Smooth muscle cell (in vitro differentiated cells): ENCODE measurements around the gene YOD1. TPM values are rescaled to one million over a fixed set of nuclear protein-coding genes. Genes with fewer than 3 reads are reported as not detected.
A peak's percentile ranks its signal among the peaks of the same experiment; 100 is the strongest.

Experiments
- DNase-seq: peaks from one replicate; lab custom pipeline; 2025; ENCODE audit not compliant: unreplicated experiment; lab: John Stamatoyannopoulos, UW
- H2AFZ ChIP-seq: fragments of 200-600 bp; sonication (generic); 2 replicates; pipeline ENCODE4 v1.6.0; 2016; ENCODE audit warnings: antibody characterized with exemption, low read depth, mild to moderate bottlenecking
- H3F3A ChIP-seq: fragments of 200-600 bp; sonication (generic); 2 replicates; pipeline ENCODE4 v1.6.0; 2017; ENCODE audit warnings: antibody characterized with exemption, low read depth
- H3K27ac ChIP-seq: fragments of 200-600 bp; sonication (generic); 2 replicates; pipeline ENCODE4 v1.5.1; 2016; ENCODE audit warnings: low read depth, mild to moderate bottlenecking
- H3K27me3 ChIP-seq: fragments of 200-600 bp; sonication (generic); 2 replicates; pipeline ENCODE4 v1.6.1; 2016; ENCODE audit warnings: low read depth, mild to moderate bottlenecking
- H3K36me3 ChIP-seq: fragments of 200-600 bp; sonication (generic); 2 replicates; pipeline ENCODE4 v1.5.1; 2016; ENCODE audit warnings: low read depth
- H3K4me1 ChIP-seq: fragments of 200-600 bp; sonication (generic); 2 replicates; pipeline ENCODE4 v1.5.1; 2016; ENCODE audit warnings: low read depth
- H3K4me2 ChIP-seq: fragments of 200-600 bp; sonication (generic); 2 replicates; pipeline ENCODE4 v1.6.0; 2016; ENCODE audit warnings: mild to moderate bottlenecking
- H3K4me3 ChIP-seq: fragments of 200-600 bp; sonication (generic); 2 replicates; pipeline ENCODE4 v1.5.1; 2016; ENCODE audit warnings: mild to moderate bottlenecking
- H3K79me2 ChIP-seq: fragments of 200-600 bp; sonication (generic); 2 replicates; pipeline ENCODE4 v1.6.0; 2016; ENCODE audit warnings: low read depth, mild to moderate bottlenecking
- H3K9ac ChIP-seq: fragments of 200-600 bp; sonication (generic); 2 replicates; pipeline ENCODE4 v1.6.0; 2016; ENCODE audit warnings: low read depth
- H3K9me3 ChIP-seq: fragments of 200-600 bp; sonication (generic); replicated peaks from 2 replicates; pipeline ENCODE4 v1.5.1; 2016; ENCODE audit warnings: low read depth
- H4K20me1 ChIP-seq: fragments of 200-600 bp; sonication (generic); 2 replicates; pipeline ENCODE4 v1.6.0; 2016; ENCODE audit warnings: low read depth
- CTCF ChIP-seq: fragments of 200-600 bp; sonication (generic); IDR thresholded peaks from 2 replicates; pipeline ENCODE4 v1.5.1; 2017; ENCODE audit warnings: borderline replicate concordance, mild to moderate bottlenecking, antibody characterized with exemption; ENCODE audit not compliant: insufficient read depth, poor library complexity, severe bottlenecking
- WGBS: methylation state at CpG from one replicate; pipeline ENCODE4 v1.1.7; 2016; ENCODE audit warnings: low lambda C conversion rate; 5-methylcytosine and 5-hydroxymethylcytosine counted together
- polyA plus RNA-seq: library from polyadenylated mRNA; unstranded; fragments of >200 nt; fragmentation: Nextera tagmentation; extraction: Ambion mirVana; gene quantifications from 2 replicates; pipeline ENCODE4 v1.2.1, GENCODE V29; 2016
- total RNA-seq: library from RNA; depleted of rRNA; stranded (reverse); fragments of >200 nt; gene quantifications from 2 replicates; pipeline ENCODE4 v1.2.3, GENCODE V29; 2014

The YOD1 gene
- total and polyA plus RNA-seq, 2 experiments from 2014 or later: 3.8 to 31.9 TPM

DNA sequence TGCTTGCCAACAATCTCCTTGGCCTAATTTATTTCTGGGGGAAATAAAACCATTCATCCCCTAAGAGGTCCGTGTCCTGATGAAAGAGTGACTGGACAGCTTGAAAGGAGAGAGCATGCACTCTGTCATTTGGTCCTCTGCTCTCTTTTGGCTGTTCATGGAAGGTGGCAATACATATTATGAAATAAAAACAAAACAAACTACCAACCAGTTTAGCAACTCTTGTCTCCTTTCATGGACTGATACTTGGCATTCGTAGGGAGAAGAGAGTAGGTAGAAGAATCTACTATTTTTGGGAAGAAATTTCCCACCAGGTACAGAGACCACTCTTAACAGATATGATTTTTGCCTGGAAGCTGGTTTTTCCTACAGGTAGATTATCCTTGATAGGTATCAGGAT lies 17.7 kb downstream of the YOD1 start:
- 72% methylated on average over 2 of the region's 2 CpGs for WGBS
- H3K36me3 ChIP-seq: no peaks in the 10 kb centered on the region
- DNase-seq: no peak
- no peaks in the 10 kb centered on the region for H3K27me3 ChIP-seq
- H3K9ac ChIP-seq: no peak overlapping the region
- H3F3A ChIP-seq: no peaks in the 10 kb centered on the region
- no peaks in the 10 kb centered on the region for H3K79me2 ChIP-seq
- H3K4me2 ChIP-seq: no peak overlapping the region
- TF ChIP-seq CTCF: no peak
- peaks cover 9% of the 10 kb centered on the region for H3K4me1 ChIP-seq
- no peaks in the 10 kb centered on the region for H4K20me1 ChIP-seq
- H3K9me3 ChIP-seq: no peaks in the 10 kb centered on the region
- peak overlapping the region; percentile 68 for H3K27ac ChIP-seq
- H3K4me3 ChIP-seq: peak overlapping the region; percentile 41
- H2AFZ ChIP-seq: no peak overlapping the region

DNA sequence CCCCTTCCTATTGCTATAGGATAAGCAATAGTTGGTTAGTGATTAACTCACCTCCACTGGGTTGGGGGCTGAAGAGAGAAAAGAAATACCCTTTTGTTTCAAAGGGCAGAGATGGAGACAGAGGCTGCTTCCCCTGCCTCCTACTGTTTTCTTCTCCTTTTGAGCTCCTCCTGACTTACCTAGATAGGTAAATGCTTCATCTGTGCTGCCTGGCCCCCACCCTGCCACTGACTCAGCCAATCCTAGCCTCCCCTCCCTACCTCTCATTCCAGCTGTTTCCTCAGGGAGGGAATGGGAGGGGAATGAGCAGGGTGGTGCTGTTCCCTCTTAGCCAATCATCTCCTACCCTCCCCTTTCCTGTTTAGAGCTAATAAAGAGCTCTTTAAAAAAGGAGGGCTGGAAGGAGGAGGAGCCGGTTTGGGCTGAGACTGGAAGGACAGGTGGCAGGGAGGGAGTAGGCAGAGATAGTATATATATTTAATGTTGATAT lies 18.4 kb downstream of the YOD1 start, which contains the start of gene C1orf116:
C1orf116 (minus strand) TSS at position 229 of the 490 bp plus-strand sequence. CDS start 5,158 bp downstream, outside the sequence.
- Histone ChIP-seq H3K4me2 (peak within 1 kb of the TSS; percentile 55), H4K20me1 (no peaks in the 10 kb centered on the region)
- 24% methylated on average over 1 of the region's 1 CpG for WGBS

GRCh38 chr1:207031632-207032264 lies 19.3 kb downstream of the YOD1 start:
- no peaks in the 10 kb centered on the region for H3K36me3 ChIP-seq
- H3K4me3 ChIP-seq: peak overlapping the region; percentile 41
- H3K4me2 ChIP-seq: peak overlapping the region; percentile 55
- peak overlapping the region; percentile 2 for H3K9ac ChIP-seq
- no peaks in the 10 kb centered on the region for H3K9me3 ChIP-seq
- peak overlapping the region; percentile 68 for H3K27ac ChIP-seq
- H3F3A ChIP-seq: no peaks in the 10 kb centered on the region
- no peak for DNase-seq
- H3K4me1 ChIP-seq: peaks cover 12% of the 10 kb centered on the region
- no peak overlapping the region for H2AFZ ChIP-seq
- H3K27me3 ChIP-seq: no peaks in the 10 kb centered on the region
- H3K79me2 ChIP-seq: no peaks in the 10 kb centered on the region
- 82% methylated on average over 7 of the region's 7 CpGs for WGBS
- TF ChIP-seq CTCF: no peak
- no peaks in the 10 kb centered on the region for H4K20me1 ChIP-seq

More for the DNA sequence above, 18.4 kb downstream of the YOD1 start, which contains the start of gene C1orf116:
- H3K36me3 ChIP-seq: no peaks in the 10 kb centered on the region
- peak within 1 kb of the TSS; percentile 2 for H3K9ac ChIP-seq
- peak within 1 kb of the TSS; percentile 41 for H3K4me3 ChIP-seq
- H3K4me1 ChIP-seq: peaks cover 9% of the 10 kb centered on the region
- H2AFZ ChIP-seq: no peak within 1 kb of the TSS
- no peak for DNase-seq
- H3K79me2 ChIP-seq: no peaks in the 10 kb centered on the region
- TF ChIP-seq CTCF: no peak
- H3K9me3 ChIP-seq: no peaks in the 10 kb centered on the region
- H3K27ac ChIP-seq: peak within 1 kb of the TSS; percentile 68
- no peaks in the 10 kb centered on the region for H3K27me3 ChIP-seq
- no peaks in the 10 kb centered on the region for H3F3A ChIP-seq
